GM06990 (cell line): ENCODE results near the gene BRIX1.

Source experiments
- DNase-seq: peaks from one replicate; pipeline ENCODE4 v3.0.0-alpha.2; 2011; ENCODE audit not compliant: insufficient read length; ENCODE audit errors: extremely low read depth
- H3K27me3 ChIP-seq: replicated peaks from 2 replicates; pipeline ENCODE4 v1.6.0; 2011; ENCODE audit warnings: low read length; ENCODE audit not compliant: control insufficient read depth, insufficient read depth
- H3K36me3 ChIP-seq: 2 replicates; pipeline ENCODE4 v1.5.1; 2011; ENCODE audit warnings: low read length; ENCODE audit not compliant: control insufficient read depth, insufficient read depth
- H3K4me3 ChIP-seq: replicated peaks from 2 replicates; pipeline ENCODE4 v1.5.1; 2011; ENCODE audit warnings: low read depth, mild to moderate bottlenecking, control low read depth, low read length
- TF ChIP-seq, protein P1 (sequence below): IDR thresholded peaks from 2 replicates; pipeline ENCODE4 v1.5.1; 2011; ENCODE audit warnings: low read length, control low read depth, mild to moderate bottlenecking, inconsistent platforms; ENCODE audit not compliant: insufficient read depth, poor library complexity, severe bottlenecking

The BRIX1 gene

DNA sequence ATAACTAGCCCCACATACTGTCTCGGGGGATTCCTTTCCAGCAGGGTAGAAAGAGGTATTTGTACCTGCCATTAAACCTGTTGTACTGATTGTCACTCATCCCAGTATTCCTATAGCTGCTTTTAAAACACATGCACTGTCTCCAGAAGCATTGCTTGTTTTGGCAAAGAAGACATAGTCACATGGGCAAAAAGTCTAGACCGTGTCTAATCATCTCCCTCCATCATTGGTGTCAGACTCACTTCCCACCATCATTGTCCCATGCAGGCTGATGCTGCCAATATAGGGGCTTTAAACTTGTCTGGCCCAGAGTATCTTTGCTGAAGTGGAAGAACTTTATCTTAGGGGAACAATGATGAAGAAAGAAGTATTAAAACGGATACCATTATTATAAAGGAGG is 26.4 kb downstream of the BRIX1 start:
- Histone ChIP-seq H3K27me3 (no peaks in the 10 kb centered on the region), H3K36me3 (peaks cover 8% of the 10 kb centered on the region), H3K4me3 (no peak overlapping the region)
- no peak for DNase-seq
- TF ChIP-seq, protein P1, sequence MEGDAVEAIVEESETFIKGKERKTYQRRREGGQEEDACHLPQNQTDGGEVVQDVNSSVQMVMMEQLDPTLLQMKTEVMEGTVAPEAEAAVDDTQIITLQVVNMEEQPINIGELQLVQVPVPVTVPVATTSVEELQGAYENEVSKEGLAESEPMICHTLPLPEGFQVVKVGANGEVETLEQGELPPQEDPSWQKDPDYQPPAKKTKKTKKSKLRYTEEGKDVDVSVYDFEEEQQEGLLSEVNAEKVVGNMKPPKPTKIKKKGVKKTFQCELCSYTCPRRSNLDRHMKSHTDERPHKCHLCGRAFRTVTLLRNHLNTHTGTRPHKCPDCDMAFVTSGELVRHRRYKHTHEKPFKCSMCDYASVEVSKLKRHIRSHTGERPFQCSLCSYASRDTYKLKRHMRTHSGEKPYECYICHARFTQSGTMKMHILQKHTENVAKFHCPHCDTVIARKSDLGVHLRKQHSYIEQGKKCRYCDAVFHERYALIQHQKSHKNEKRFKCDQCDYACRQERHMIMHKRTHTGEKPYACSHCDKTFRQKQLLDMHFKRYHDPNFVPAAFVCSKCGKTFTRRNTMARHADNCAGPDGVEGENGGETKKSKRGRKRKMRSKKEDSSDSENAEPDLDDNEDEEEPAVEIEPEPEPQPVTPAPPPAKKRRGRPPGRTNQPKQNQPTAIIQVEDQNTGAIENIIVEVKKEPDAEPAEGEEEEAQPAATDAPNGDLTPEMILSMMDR, result no peak

- DNase-seq, result no peak
- Histone ChIP-seq H3K27me3 (no peaks in the 10 kb centered on the region), H3K4me3 (no peak overlapping the region), H3K36me3 (peaks cover 3% of the 10 kb centered on the region)
- TF ChIP-seq, protein P1, result no peak
These were observed 28.5 kb downstream of the BRIX1 start for GRCh38 chr5:34944044-34944443.

GRCh38 chr5:34944460-34945047 is 29.0 kb downstream of the BRIX1 start:
- no peaks in the 10 kb centered on the region for H3K27me3 ChIP-seq
- TF ChIP-seq, protein P1, result no peak
- H3K4me3 ChIP-seq, result no peak overlapping the region
- DNase-seq, result no peak
- H3K36me3 ChIP-seq, result peaks cover 3% of the 10 kb centered on the region

DNA sequence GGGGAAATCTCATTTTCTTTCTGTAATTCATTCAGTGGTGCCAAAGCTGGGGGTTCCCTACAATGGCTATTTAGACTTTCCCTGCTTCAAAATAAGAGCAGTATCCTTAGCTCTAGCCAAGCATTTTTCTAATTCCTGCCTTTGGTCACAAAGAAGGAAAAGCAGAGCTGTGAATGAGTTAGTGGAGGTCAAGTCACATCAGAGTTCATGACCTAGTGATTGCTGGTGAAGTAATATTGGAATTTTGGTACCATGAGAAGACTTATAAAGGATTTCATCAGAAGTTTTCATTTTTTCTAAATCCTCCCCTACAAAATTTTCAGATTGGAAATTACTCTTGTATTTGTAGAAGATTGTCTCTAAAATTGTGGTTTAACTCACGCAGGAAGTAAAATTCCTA is 41.8 kb downstream of the BRIX1 start:
- TF ChIP-seq, protein P1, result no peak
- H3K4me3 ChIP-seq, result no peak overlapping the region
- no peak for DNase-seq

GRCh38 chr5:34957857-34958690 is 42.6 kb downstream of the BRIX1 start:
- Histone ChIP-seq H3K36me3 (no peaks in the 10 kb centered on the region; the same call in none of the 2 replicates), H3K4me3 (no peak overlapping the region), H3K27me3 (no peaks in the 10 kb centered on the region)
- no peak for DNase-seq
- TF ChIP-seq, protein P1, result peak; percentile 65

More for the DNA sequence above, 41.8 kb downstream of the BRIX1 start:
- Histone ChIP-seq H3K36me3 (no peaks in the 10 kb centered on the region; the same call in none of the 2 replicates), H3K27me3 (no peaks in the 10 kb centered on the region)
